HepG2 (cell line): ENCODE data around the gene ARVCF. TPM values are rescaled to one million over a fixed set of nuclear protein-coding genes. Genes with fewer than 3 reads are reported as not detected.

Experiments
- ATAC-seq: fragments of 200-7000 bp; cut with Tn5 transposase; 3 replicates; pipeline ENCODE4 v1.9.1; 2020; ENCODE audit warnings: mild to moderate bottlenecking, moderate library complexity
- BruUV-seq: library from RNA; stranded (reverse); fragments of 400-500 nt; replicated peaks from 2 replicates; lab custom pipeline; 2021; lab: Mats Ljungman, UMichigan
- CTCF ChIA-PET: fragments of 300-600 bp; formaldehyde crosslinking; extraction: SDS; loops from one replicate; lab custom pipeline; 2021; ENCODE audit warnings: low total read pairs, inconsistent platforms, low intra/inter-chr PET ratio; lab: Yijun Ruan, JAX
- POLR2A ChIA-PET: fragments of 350-600 bp; sonication (Branson Sonifier 250); formaldehyde crosslinking; loops from one replicate; lab custom pipeline; 2020; ENCODE audit warnings: antibody characterized with exemption, inconsistent platforms; lab: Yijun Ruan, JAX
- DNase-seq: peaks from one replicate; pipeline ENCODE4 v3.0.0-alpha.2; 2015; ENCODE audit warnings: low spot score
- FAIRE-seq: peaks from 3 replicates; lab custom pipeline; 2011; peaks lifted over from hg19 to GRCh38; lab: Jason Lieb, UNC
- H2AFZ ChIP-seq: one replicate; pipeline ENCODE4 v1.6.1; 2011; ENCODE audit warnings: low read length, inconsistent platforms
- H3K27ac ChIP-seq: fragments of 300-600 bp; 3 replicates; pipeline ENCODE4 v1.8.0; 2011; ENCODE audit warnings: mixed run types, mild to moderate bottlenecking, mixed read lengths, low read length, inconsistent platforms; ENCODE audit not compliant: insufficient read depth; ENCODE audit errors: extremely low read length
- H3K27me3 ChIP-seq, 2 experiments: fragments of 200-600 bp in 1 of 2; 2 replicates in 1 of 2; 3 replicates in 1 of 2; pipeline versions ENCODE4 v1.6.0 to v1.8.0; 2011; ENCODE audit warnings: low read length in 2 of 2, mild to moderate bottlenecking in 2 of 2, moderate library complexity in 2 of 2, inconsistent platforms in 1 of 2; ENCODE audit not compliant: insufficient read depth in 2 of 2, control insufficient read depth in 1 of 2
- H3K36me3 ChIP-seq, 2 experiments: fragments of 200-600 bp in 1 of 2; replicated peaks in 1 of 2; 2 replicates in 1 of 2; 3 replicates in 1 of 2; pipeline versions ENCODE4 v1.5.1 to v1.8.0; 2011; ENCODE audit warnings: low read length in 2 of 2, inconsistent platforms in 1 of 2; ENCODE audit not compliant: insufficient read depth in 2 of 2, control insufficient read depth in 1 of 2
- H3K4me1 ChIP-seq: 2 replicates; pipeline ENCODE4 v1.5.1; 2012; ENCODE audit warnings: low read length, inconsistent platforms; ENCODE audit not compliant: insufficient read depth
- H3K4me2 ChIP-seq: 2 replicates; pipeline ENCODE4 v1.6.0; 2011; ENCODE audit warnings: low read depth, low read length, inconsistent platforms
- H3K4me3 ChIP-seq, 3 experiments: fragments of 200-600 bp in 1 of 3; sonication (generic), shearing (Covaris generic) in 1 of 3; replicated peaks in 1 of 3; 2 replicates each; pipeline ENCODE4 v1.5.1; 2011 to 2016; ENCODE audit warnings: low read length in 3 of 3, inconsistent platforms in 2 of 3, low read depth in 2 of 3, mild to moderate bottlenecking in 2 of 3, control low read depth in 1 of 3, mixed read lengths in 1 of 3; ENCODE audit not compliant: insufficient read depth in 1 of 3
- H3K79me2 ChIP-seq: one replicate; pipeline ENCODE4 v1.6.1; 2011; ENCODE audit warnings: low read length, inconsistent platforms; ENCODE audit not compliant: insufficient read depth
- H3K9ac ChIP-seq: 2 replicates; pipeline ENCODE4 v1.6.0; 2011; ENCODE audit warnings: mild to moderate bottlenecking, low read depth, low read length, inconsistent platforms; ENCODE audit not compliant: insufficient read depth
- H3K9me3 ChIP-seq: 2 replicates; pipeline ENCODE4 v1.5.1; 2012; ENCODE audit warnings: mild to moderate bottlenecking, low read length
- H4K20me1 ChIP-seq: 2 replicates; pipeline ENCODE4 v1.6.0; 2011; ENCODE audit warnings: inconsistent platforms, mild to moderate bottlenecking, low read length, moderate library complexity; ENCODE audit not compliant: insufficient read depth
- E2F1 ChIP-seq: sonication (generic); formaldehyde crosslinking; IDR thresholded peaks from 2 replicates; pipeline ENCODE4 v1.5.0; 2020; ENCODE audit warnings: missing genetic modification reagents
- GATA4 ChIP-seq: sonication (generic); IDR thresholded peaks from 2 replicates; pipeline ENCODE4 v1.6.1; 2016; ENCODE audit warnings: antibody characterized with exemption, low read depth, borderline replicate concordance
- HNF1B ChIP-seq: sonication (generic); formaldehyde crosslinking; IDR thresholded peaks from 2 replicates; pipeline ENCODE4 v1.5.1; 2020; ENCODE audit warnings: mild to moderate bottlenecking, moderate library complexity, missing genetic modification reagents
- IRF1 ChIP-seq: sonication (generic); formaldehyde crosslinking; IDR thresholded peaks from 2 replicates; pipeline ENCODE4 v1.4.0; 2020; ENCODE audit warnings: low read depth, mild to moderate bottlenecking, missing genetic modification reagents
- KDM6A ChIP-seq: IDR thresholded peaks from 2 replicates; pipeline ENCODE4 v1.6.1; 2016; ENCODE audit warnings: low read depth
- NR2F6 ChIP-seq, 2 experiments: IDR thresholded peaks; 2 replicates each; pipeline ENCODE4 v1.6.1; 2016; ENCODE audit warnings: antibody characterized with exemption in 1 of 2, mild to moderate bottlenecking in 1 of 2
- PITX1 ChIP-seq: sonication (generic); formaldehyde crosslinking; IDR thresholded peaks from 2 replicates; pipeline ENCODE4 v1.5.1; 2020; ENCODE audit warnings: mild to moderate bottlenecking, missing genetic modification reagents
- RXRA ChIP-seq: sonication (generic); formaldehyde crosslinking; IDR thresholded peaks from 2 replicates; pipeline ENCODE4 v1.5.1; 2020; ENCODE audit warnings: missing genetic modification reagents
- SKIL ChIP-seq: sonication (generic); formaldehyde crosslinking; IDR thresholded peaks from 2 replicates; pipeline ENCODE4 v1.8.0; 2022; ENCODE audit warnings: missing genetic modification reagents, mild to moderate bottlenecking, moderate library complexity, borderline replicate concordance
- TGIF2 ChIP-seq: IDR thresholded peaks from 2 replicates; pipeline ENCODE4 v1.6.1; 2016; ENCODE audit warnings: control low read depth, missing compliant biosample characterization
- U2AF1 ChIP-seq: fragments of 200-400 bp; formaldehyde crosslinking; optimal IDR thresholded peaks from 2 replicates; pipeline ENCODE3; 2017; ENCODE audit warnings: mild to moderate bottlenecking, low read depth, low read length
- ZNF138 ChIP-seq: sonication (generic); formaldehyde crosslinking; IDR thresholded peaks from 2 replicates; pipeline ENCODE4 v1.5.0; 2020; ENCODE audit warnings: mild to moderate bottlenecking, low read depth, missing genetic modification reagents
- WGBS: methylation state at CpG from one replicate; pipeline ENCODE4 v1.1.6; 2017; ENCODE audit warnings: low lambda C conversion rate; 5-methylcytosine and 5-hydroxymethylcytosine counted together
- in situ Hi-C: cut with HindIII; loops from 2 replicates; pipeline ENCODE4 v1.10.0; 2017; ENCODE audit warnings: low pct_unique_long_range_greater_than_20kb; ENCODE audit not compliant: extremely low pct_ligation_motif_present
- intact Hi-C: fragments of 100-400 bp; cut with micrococcal nuclease; formaldehyde crosslinking; loops from one replicate; pipeline ENCODE4 v1.10.0; 2022; ENCODE audit not compliant: unreplicated experiment
- polyA plus RNA-seq, 8 experiments: library from polyadenylated mRNA; depleted of rRNA in 3 of 8; stranded (reverse) in 7 of 8; unstranded in 1 of 8; fragments of >200 nt; fragmentation: Illumina TruSeq in 4 of 8; extraction: Trizol in 4 of 8; gene quantifications; 2 replicates each; pipeline versions ENCODE4 v1.2.1 to v1.2.3, GENCODE V29; 2011 to 2016; ENCODE audit warnings: low read depth in 4 of 8, missing spikeins in 1 of 8, mixed read lengths in 1 of 8; ENCODE audit not compliant: insufficient read depth in 1 of 8
- total RNA-seq, 5 experiments: library from RNA; depleted of rRNA; stranded (reverse); fragments of >200 nt; fragmentation: Illumina TruSeq; extraction: Trizol; gene quantifications; 2 replicates each; pipeline ENCODE4 v1.2.3, GENCODE V29; 2016; ENCODE audit warnings: low read depth in 1 of 5

ARVCF gene
- total and polyA plus RNA-seq, 2 of the 13 experiments (the other 11 are each of a cell fraction or from before 2014, with no cell fraction given) = 16.4 to 17.7 TPM

- TF ChIP-seq NR2F6 (IDR thresholded peaks at IDR 0.05) (peak; percentile 19; the same call in 1 of the 2 replicates), NR2F6 (CRISPR knock-in tag; IDR thresholded peaks at IDR 0.05) (no peak), ZNF138 (no peak)
Measured at GRCh38 chr22:19966908-19967750, 49.5 kb downstream of the ARVCF start (continued).

GRCh38 chr22:19965771-19966709, 50.6 kb downstream of the ARVCF start:
- H3K9me3 ChIP-seq = no peaks in the 10 kb centered on the region
- H3K36me3 ChIP-seq = peaks cover 14 to 41% of the 10 kb centered on the region in 2 experiments; a peak in 4 of 5 replicates
- no peaks in the 10 kb centered on the region; the same call in 1 of the 2 replicates for H4K20me1 ChIP-seq
- intact Hi-C loops (no loop called here), in situ Hi-C loops (no loop called here)
- no TSS peak for BruUV-seq
- H3K4me3 ChIP-seq = no peak overlapping the region
- peaks cover 68% of the 10 kb centered on the region for H3K4me1 ChIP-seq
- H3K9ac ChIP-seq = no peak overlapping the region
- H3K27ac ChIP-seq = peak overlapping the region; percentile 40
- peaks cover 12% of the 10 kb centered on the region for H3K79me2 ChIP-seq
- no peak for FAIRE-seq
- ATAC-seq = no peak
- POLR2A ChIA-PET = interaction anchor here (1.0 to 2.0 kb wide), 2 partner anchors 48 to 55 kb away, joined by 3 to 7 read pairs; partner anchors contain the start of gene TANGO2
- no peak for DNase-seq
- H3K27me3 ChIP-seq = no peaks in the 10 kb centered on the region
- 93% methylated on average over 10 of the region's 10 CpGs for WGBS
- H2AFZ ChIP-seq = no peak overlapping the region
- CTCF ChIA-PET = interaction anchor here (0.8 to 2.0 kb wide), 2 partner anchors 12 to 14 kb away, joined by 3 to 7 read pairs; no protein-coding TSS in a partner anchor
- H3K4me2 ChIP-seq = no peak overlapping the region
- no peak for TF ChIP-seq IRF1 (CRISPR knock-in tag)
- no peak for TF ChIP-seq TGIF2 (CRISPR knock-in tag)
- TF ChIP-seq E2F1 = no peak
- no peak for TF ChIP-seq RXRA (CRISPR knock-in tag)
- 0 out of 2 replicates have a peak, but pooled peaks have one; percentile 43 for TF ChIP-seq HNF1B
- no peak for TF ChIP-seq SKIL (CRISPR knock-in tag)
- TF ChIP-seq GATA4 = no peak
- TF ChIP-seq U2AF1 = no peak
- TF ChIP-seq PITX1 (CRISPR knock-in tag) = no peak
- TF ChIP-seq KDM6A (CRISPR knock-in tag) = no peak
